ENCODE measurements around the gene B3GALT5.

- TF ChIP-seq CTCF (optimal IDR thresholded peaks at IDR 0.05 in 1 of 3, IDR thresholded peaks at IDR 0.05 in 1 of 3, conservative IDR thresholded peaks at IDR 0.05 in 1 of 3; ENCODE audit: extremely low read depth in 1 of 3, insufficient read depth in 2 of 3, low read length in 3 of 3) = no peak
- TF ChIP-seq EZH2 (IDR thresholded peaks at IDR 0.05; ENCODE audit: low read length) = no peak
Observed at GRCh38 chr21:39579734-39580332, 32.9 kb upstream of the B3GALT5 start.
